NCI-H748 treated with DMSO at 0.1 percent for 48 hours (cell line): ENCODE data around the gene BCAP31.

ENCODE experiments used
- DNase-seq: peaks from one replicate; lab custom pipeline; 2025; lab: John Stamatoyannopoulos, UW

The BCAP31 gene

DNA sequence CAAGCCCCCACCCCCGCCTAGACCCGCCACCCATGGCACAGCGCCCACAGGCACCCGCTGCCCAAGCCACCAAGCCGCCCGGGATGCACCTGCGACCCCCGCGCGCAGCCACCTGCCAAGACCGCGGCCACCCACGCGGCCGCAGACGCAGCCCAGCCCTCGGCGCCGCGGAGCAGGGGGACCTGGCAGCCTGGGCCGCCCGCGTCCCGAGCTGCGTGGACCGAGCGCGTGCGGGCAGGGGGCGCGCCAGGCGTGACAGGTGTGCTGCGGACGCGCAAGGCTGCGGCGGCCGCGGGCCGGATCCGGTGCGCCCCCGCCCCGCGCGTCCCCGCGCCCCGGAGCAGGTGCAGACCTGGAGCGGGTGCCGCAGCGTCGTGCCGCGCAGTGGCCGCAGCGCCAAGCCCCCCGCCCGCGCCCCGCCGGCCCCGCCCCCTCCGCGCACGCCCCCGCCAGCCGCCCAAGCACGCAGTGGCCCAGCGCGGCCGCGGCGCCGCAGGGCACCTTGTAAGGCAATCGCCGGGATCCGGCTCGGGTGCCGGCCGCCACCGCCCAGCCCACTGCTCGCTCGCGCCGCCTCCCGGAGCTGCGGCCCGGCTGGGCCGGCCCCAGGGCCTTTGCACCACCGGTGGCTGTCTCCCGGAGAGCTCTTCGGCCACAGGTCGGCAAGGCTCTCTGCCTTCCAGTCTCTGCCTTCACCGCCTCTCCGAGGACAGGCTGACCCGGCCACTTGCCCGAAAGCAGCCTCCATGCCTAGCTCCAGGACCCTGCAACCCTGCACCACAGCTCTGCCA is 50.6 kb downstream of the BCAP31 start, which contains the start of gene PNCK:
Gene PNCK (minus strand): TSS at position 386 of the 791 bp plus-strand sequence. CDS start 737 bp downstream, outside the sequence.
- DNase-seq = no peak

DNA sequence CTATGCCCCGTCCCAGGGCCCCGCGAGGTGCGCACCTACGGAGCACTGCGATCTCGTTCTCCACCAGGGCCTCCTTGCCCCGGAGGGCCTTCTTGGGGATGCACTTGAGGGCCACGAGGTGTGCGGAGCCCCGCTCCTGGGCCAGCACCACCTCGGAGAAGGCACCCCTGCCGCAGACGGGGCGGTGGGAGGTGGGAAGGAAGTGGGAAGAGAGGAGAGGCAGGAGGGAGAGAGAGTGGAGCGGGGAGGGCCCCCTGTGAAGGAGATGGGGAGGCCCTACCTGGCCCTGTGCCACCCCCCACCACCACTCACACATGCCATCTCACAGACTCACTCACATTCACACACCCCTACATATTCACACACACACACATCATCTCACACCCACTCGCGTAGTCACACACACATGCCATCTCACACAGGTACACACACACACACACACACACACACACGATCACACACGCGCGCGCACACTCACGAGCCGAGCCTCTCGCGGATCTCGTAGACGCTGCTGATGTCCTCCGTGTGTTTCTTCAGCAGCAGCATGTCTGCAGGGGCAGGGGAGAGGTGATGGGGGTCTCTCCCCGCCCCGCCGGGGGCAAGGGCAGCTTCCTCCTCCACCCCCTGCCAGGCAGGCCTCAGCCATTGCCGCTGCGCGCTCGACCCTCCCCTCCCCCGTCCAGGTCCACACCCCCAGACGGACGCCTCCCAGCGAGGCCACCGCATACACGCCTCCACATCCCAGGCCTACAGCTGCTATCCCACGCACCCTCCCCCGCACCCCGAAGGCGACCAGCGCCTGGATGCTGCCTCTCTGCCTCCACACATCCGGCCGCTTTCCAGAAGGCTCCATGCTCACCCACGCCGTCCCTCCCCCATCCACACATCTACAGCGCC is 51.4 kb downstream of the BCAP31 start:
- no peak for DNase-seq

DNA sequence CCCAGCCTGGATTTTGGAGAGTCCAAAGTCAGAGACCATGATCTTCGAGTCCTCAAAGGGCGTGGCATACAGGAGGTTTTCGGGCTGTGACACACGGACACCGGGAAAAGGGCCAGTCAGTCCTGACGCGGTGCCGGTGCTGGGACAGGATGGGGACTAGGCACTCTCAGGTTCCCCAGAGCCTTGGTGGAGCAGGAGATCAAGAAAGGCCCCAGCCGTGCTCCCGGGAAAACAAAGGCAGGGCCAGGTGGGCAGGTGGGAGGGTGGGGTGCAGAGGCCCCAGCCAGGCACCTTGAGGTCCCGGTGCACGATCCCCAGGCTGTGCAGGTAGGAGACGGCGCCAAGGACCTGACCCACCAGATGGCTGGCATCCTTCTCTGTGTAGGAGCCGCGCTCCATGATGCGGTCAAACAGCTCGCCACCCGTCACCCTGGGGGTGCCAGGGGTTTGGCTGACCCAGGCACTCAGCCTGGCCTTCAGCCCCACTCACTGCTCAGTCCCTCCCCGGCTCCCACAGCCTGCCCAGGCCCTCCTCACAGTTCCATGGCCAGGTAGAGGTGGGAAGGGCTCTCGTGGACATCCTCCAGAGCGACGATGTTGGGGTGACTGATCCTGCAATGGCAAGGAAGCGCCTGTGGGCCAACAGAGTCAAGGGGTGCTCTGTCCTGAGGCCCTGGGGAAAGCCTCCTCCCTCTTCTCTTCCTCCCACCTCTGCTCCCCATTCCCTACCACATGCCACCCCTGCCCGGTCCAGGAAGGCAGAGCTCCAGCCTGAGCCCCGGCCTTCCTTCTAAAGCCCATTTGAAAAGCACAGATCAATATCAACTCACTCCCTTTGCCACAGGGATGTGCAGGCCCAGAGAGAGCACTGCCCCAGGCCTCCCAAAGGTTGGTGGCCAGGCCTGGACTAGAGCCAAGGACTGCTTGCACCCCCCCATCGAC is 52.3 kb downstream of the BCAP31 start:
- DNase-seq = no peak

DNA sequence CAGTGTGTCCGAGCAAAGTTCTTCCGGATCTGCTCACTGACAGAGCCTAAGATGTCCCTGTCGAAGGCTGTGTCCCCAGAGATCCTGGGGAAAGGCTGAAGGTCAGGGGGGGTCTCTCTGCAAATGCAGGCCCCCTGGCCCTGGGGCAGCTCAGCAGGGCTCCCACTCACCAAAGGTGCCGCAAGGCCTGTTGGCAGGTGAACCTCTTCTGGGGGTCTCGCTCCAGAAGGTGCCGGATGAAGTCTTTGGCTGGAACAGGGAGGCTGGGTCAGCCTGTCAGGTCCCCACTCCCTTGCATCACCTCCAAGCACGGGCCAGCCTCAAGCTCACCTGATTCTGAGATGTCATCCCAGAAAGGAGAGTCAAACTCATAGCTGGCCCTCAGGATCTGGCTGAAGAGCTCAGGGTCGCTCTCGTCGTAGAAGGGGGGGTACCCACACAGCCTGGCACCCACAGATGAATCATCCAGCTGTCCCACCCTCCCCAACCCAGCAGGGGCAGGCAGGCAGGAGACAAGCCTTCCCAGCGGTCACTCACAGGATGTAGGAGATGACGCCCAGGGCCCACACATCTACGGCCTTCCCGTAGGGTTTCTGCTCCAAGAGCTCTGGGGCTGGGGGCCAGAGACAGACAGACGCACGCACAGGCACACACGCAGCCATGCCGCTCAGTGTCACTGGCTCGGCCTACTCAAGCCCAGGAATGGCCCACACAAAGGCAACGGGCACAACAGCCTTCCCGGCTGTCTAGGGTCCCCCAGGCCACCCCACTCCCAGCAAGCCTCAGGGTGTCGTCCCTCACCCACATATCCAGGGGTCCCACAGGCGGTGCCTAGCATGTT is 53.2 kb downstream of the BCAP31 start:
- DNase-seq = no peak

DNA sequence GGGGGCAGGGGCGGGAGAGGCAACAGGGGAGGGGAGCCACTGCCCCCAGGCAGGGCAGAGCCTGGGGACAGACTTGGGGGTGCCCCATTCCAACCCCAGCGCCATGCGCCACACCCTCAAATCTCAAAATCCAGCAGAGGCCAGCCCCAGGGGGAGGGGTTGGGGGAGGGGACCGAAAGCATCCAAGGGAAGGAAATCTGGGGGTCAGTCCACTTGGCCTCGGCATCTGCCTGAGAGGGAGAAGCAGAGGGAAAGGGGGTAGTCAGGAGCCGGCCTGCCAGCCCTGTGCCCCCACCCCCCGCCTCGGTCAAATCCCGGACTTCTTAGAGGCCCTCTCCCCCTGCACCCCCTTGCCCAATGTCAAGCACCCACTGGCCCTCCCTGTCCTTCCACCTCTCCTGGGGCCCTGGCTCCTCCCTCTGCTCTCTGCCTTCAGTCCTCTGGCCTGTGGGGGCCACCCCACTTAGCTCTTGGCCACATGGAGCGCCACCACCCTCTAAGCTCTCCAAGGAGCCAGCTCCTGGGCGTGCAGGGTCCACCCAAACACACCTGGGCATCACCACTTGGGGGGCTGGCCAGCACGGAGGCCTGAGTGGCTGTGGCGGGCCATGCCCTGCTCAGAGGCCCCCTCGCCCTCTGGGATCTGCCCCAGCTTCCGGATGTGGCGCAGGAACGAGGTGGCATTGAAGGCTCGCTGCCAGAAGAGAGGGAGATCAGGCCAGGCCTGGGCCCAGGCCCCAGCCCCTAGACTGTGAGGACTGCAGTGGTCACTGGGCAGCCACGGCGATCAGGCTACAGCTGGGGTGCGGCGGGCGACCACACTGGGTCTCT is 54.1 kb downstream of the BCAP31 start:
- DNase-seq = no peak

DNA sequence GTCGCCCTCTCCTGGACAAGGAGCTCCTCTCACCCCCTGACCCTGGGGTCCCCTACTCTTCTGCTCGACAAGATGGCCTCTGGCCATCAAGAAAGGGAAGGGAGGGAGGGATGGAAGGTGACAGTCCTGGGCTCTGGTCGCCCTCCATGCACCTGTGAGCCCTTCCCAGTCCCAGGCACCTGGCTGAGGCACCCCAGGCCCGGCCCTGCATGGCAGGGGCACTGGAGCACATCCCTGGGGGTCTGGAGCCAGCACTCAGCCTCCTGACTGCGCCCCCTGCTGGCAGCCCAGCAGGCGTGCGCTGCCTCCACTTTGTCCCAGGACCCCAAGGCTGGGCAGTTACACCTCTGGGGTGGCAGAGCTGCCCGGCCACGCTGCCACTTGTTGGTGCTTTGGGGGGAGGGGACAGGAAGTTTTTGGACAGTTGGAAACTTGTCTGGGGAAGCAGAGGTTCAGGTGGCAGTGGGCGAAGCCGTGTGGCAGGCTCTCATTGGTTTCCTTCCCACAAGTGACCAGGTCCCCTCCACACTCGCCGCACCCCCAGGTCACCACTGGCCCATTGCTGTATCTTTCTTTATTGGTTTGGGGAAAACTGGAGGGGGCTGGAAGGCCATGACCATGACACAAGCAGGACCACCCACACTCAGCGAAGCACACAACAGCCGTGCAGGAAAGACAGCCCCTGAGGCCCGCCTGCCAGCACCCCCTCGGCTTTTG is 54.9 kb downstream of the BCAP31 start:
- DNase-seq = no peak

DNA sequence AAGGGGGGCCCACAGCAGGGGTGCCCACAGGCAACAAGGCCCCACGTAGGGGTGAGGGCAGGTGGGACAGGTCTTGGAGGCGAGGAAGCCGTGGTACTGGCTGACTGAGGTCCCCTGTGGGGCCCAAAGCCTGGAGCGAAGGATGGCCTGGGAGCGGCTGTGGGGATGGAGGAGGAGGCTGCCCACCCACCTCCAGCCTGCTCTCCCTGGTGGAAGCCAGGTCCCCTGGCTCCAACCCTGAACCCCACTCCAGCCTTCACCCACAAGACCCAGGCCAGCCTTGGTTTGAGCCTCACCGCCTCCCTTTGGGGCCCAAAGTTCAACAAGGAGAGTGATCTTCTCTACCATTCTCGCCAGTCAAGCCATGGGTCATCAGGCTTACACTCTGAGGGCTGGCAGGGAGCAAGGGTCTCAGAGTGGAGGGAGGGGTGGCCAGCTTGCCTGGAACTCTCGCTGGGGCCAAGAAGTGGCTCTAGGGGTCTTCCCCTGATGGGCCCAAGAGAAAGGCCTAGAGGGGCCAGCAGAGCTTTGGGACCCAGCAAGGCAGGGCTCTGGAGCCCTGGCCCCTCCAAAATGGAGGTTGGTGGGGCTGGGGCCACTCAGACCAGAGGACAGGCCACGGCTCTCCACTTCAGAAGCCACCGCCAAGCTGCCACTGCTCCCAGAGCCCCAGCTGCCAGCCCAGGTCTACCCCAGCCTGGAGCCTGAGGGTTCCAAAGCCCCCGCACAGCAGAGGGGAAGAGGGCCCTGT is 55.6 kb downstream of the BCAP31 start:
- no peak for DNase-seq

DNA sequence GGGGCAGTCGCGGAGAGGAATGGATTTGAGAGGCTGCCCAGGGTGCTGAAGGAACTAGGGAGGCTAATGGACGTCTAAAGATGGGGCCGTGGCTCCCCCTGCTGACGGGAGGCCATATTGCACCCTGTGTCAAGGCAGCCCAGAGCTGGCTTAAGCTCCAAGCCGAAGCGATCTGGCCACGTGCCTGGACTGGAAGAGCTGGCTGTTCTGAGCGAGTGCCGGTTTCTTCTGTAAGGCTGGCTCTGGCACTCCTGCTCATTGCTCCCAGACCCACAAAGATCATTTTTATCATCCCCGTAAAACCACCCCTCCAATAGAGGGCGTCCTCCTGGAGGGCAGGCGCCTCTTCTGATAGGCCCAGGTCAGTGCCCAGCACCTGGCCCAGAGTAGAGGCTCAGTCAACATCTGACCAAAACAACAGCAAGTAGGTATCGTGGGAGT is 56.2 kb downstream of the BCAP31 start:
- peak; percentile 52 for DNase-seq

DNA sequence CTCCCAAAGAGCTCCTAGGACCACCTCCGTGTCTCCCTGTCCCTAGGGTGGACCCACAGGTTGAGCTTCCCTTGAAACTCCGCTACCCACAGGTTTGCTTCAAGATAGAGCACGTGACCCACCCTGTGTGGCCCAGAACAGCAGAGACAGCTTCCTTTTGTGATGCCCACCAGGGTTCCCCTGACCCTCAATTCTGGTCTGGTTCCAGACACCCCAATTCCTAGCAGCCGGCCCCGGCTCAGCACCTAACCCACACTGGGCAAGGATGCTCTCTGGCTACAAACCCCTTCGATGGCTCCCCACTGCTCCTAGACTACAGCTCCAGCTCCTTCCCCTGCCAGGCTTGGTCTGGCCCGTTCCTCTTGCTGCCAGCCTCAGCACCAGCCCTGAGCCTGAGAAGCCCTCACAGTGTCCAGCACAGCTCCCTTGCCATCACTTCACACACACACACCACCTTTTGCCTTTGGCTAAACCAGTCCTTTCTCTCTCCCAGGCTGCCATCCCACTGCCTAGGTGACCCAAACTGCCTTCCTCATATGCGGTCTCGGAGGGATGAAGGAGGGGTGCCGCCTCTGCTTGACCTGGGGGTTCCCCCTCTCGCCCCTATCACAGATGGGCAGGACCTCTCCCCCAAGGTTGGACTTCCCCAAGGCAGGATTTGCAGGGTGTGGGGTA is 56.8 kb downstream of the BCAP31 start:
- DNase-seq = no peak

DNA sequence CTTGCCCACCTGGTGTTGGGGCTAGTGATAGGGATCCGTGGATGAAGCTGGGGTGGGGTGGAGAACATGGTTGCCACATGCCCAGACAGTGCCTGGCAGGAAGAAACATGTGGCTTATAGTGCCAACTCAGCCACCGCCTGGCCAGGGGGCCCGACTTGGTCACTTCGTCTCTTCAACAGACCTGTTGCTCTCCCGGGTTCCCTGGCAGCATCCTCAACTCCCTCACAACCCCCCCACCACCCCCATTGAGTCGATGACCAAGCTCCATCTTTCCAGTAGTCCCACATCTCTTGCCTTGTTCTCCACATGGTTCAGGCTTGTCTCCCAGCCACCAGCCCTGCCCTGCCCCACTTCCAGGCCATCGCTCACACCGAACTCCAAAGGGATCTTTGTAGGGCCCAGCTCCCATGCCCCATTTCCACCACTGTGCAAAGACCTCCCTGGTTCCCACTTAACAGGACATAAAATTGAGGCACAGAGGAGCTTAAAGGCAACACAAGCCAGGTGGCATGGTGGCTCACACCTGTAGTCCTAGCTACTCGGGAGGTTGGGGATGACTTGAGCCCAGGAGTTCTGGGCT is 58.4 kb downstream of the BCAP31 start:
- DNase-seq = no peak

DNA sequence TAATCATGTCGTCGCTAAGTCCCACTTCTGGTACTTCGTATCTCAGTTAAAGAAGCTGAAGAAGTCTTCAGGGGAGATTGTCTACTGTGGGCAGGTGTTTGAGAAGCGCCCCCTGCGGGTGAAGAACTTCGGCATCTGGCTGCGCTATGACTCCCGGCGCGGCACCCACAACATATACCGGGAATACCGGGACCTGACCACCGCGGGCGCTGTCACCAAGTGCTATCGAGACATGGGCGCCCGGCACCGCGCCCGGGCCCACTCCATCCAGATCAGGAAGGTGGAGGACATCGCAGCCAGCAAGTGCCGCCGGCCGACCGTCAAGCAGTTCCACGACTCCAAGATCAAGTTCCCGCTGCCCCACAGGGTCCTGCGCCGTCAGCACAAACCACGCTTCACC is 61.9 kb downstream of the BCAP31 start:
- DNase-seq = no peak

DNA sequence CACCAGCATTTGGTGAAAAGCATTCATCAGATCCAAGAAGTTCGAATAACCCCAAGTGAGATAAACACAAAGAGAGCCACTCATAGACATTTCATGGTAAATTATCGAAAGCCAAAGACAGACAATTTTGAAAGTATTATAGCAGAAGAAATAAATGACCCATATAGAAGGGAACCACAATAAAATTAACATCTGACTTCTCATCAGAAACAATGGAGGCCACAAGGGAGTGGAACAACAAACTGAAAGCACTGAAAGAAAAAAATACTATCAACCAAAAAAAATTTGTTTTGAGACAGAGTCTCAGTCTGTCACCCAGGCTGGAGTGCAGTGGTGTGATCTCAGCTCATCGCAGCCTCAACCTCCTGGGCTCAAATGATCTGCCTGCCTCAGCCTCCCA is 64.9 kb downstream of the BCAP31 start:
- no peak for DNase-seq

DNA sequence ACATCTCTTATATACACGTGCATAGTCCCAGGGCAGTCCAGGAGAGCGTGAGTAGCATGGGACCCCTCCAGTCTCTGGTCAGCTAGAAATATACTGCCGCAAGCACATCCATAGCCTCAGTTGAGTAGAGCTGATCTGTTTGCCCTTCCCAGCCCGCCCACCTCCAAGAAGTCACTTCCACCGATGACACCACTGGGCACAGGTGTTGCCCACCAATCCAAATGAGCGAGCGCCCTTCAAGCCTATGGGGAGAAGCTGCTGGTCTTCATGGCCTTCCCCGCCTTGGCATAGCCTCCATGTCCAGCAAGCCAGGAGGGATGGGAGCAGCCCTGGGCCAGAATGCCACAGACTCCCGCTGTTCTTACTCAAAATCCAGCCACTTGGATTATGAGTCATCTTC is 67.0 kb downstream of the BCAP31 start:
- no peak for DNase-seq

DNA sequence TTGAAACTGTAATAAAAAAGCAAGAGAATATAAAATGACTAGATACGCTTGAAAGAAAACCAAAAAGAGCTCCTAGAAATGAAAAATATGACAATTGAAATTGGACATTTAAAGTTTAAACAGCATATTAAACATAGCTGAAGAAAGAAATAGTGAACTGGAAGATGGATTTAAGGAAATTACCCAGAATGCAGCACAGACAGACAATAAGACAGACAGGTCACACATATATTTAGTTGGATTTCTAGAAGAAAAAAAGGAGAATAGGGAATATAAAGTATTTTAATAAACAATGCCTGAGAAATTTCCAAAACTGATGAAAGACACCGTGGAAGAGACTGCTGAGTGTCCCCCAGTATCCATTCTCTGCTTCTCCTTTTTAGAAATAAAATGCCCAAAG is 70.6 kb downstream of the BCAP31 start:
- no peak for DNase-seq

DNA sequence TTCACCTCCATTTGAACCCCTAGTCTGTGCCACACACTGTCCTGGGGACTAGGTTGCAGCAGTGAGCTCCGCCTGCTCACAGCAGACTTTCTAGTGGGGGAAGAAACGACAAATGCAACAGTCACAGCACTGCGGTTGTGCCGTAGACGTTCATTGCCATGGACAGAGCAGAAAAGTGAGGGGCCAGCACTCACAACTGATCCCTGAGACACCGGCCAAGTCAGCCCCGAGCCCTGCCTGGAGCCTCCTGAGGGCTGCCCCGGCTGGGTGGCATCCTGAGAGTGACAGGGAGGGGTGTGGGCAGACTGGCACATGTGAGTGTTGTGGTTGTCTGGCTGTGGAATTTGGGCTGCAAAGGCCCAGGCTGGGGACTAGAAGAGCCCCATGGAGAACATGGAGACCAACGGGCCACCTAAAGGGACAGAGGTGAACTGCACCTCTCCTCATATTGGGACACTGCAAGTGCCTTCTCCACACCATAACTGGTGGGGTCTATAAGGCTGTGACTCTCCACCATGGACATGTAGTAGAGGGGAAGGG is 72.6 kb downstream of the BCAP31 start:
- no peak for DNase-seq

DNA sequence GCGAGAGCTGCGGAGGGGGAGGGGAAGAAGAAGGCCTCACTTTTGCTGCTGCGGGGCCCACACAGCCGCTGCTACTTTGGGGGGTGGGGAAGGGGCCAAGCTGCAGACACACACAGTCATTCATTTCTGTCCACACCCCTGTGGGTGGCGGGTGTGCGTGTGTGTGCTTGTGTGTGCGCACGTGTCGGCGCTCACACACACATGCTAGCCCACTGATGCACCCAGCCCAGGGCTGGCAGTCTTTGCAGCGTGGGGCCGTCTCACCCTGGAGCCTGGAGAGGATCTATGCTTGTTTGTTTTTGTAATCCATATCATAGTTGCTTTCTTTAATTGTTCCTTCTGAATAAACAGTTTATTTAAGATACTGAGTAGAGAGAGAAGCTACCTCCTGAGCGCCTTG is 73.2 kb downstream of the BCAP31 start:
- DNase-seq = no peak
